GM19397 (cell line): ENCODE data around the gene HCRT.
"Not testable (repeated sequence)": the region's sequence is repeated elsewhere in the genome, so short reads cannot be mapped to it uniquely, and the experiment has no call there.

Source experiments
- ATAC-seq: cut with Tn5 transposase; IDR thresholded peaks from one replicate; pipeline ENCODE4 v1.9.1; 2021; ENCODE audit warnings: mild to moderate bottlenecking, moderate library complexity; ENCODE audit not compliant: unreplicated experiment

Gene HCRT

GRCh38 chr17:42141382-42141781 is 43.9 kb downstream of the HCRT start:
- ATAC-seq = no peak

- ATAC-seq = not testable (repeated sequence)
Measured at GRCh38 chr17:42140690-42141089, 44.6 kb downstream of the HCRT start.

- no peak for ATAC-seq
Measured at GRCh38 chr17:42138749-42139492, 46.3 kb downstream of the HCRT start.

- ATAC-seq = no peak
Measured at GRCh38 chr17:42136654-42137051, 48.6 kb downstream of the HCRT start.

GRCh38 chr17:42135664-42136653 is 49.3 kb downstream of the HCRT start:
- ATAC-seq = no peak

- ATAC-seq = no peak
Measured at GRCh38 chr17:42135151-42135550, 50.1 kb downstream of the HCRT start.
